ENCODE results near the gene PRDX5. TPM values are rescaled to one million over a fixed set of nuclear protein-coding genes. Genes with fewer than 3 reads are reported as not detected.

PRDX5 gene
- total RNA-seq, 1 experiment from 2014 or later: 228 TPM

DNA sequence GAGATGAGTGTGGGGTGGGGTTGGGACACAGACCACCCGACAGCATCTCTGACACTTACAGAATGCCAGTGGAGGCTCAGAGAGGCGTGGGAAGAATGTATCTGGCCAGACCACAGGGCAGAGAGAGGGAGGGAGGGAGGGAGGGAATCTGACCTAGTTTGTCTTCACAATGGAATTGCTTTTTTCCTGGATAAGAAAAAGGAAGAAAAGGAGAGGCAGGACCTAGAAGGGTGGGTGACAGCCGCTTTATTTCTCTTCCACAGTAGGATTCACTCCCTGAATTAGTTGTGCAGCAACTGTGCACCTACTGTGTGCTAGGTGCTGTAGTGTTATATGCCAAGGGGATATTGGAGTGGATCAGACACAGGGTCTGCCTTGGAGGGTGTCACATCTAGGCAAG is 23.1 kb upstream of the PRDX5 start:
- no peak for DNase-seq
- no peak overlapping the region for H3K56ac ChIP-seq (ENCODE audit: insufficient read length, low read depth, low read length)
- H4K20me1 ChIP-seq (ENCODE audit: control insufficient read depth, insufficient read depth, insufficient read length): no peaks in the 10 kb centered on the region
- H4K8ac ChIP-seq (replicated peaks; ENCODE audit: insufficient read length, low read depth, low read length): no peak overlapping the region
- H3K18ac ChIP-seq (ENCODE audit: insufficient read length, low read depth, low read length): no peak overlapping the region
- Mint-ChIP-seq H3K9me3 (peaks cover 0 to 3% of the 10 kb centered on the region in 2 experiments; a peak in 3 of 5 replicates), H3K36me3 (ENCODE audit: insufficient read depth in 1 of 3, low read depth in 3 of 3) (peaks cover 0 to 2% (median 0%) of the 10 kb centered on the region in 3 experiments; a peak in 2 of 7 replicates), H3K4me1 (peaks cover 5 to 22% of the 10 kb centered on the region in 2 experiments), H3K27ac (no peak overlapping the region), H3K27me3 (ENCODE audit: low read depth) (peaks cover 93% of the 10 kb centered on the region), H3K4me3 (no peak overlapping the region)
- H2AFZ ChIP-seq (ENCODE audit: low read length): no peak overlapping the region
- H2BK120ac ChIP-seq (ENCODE audit: low read depth, low read length, poor library complexity, severe bottlenecking): no peak overlapping the region
- TF ChIP-seq, protein P1, sequence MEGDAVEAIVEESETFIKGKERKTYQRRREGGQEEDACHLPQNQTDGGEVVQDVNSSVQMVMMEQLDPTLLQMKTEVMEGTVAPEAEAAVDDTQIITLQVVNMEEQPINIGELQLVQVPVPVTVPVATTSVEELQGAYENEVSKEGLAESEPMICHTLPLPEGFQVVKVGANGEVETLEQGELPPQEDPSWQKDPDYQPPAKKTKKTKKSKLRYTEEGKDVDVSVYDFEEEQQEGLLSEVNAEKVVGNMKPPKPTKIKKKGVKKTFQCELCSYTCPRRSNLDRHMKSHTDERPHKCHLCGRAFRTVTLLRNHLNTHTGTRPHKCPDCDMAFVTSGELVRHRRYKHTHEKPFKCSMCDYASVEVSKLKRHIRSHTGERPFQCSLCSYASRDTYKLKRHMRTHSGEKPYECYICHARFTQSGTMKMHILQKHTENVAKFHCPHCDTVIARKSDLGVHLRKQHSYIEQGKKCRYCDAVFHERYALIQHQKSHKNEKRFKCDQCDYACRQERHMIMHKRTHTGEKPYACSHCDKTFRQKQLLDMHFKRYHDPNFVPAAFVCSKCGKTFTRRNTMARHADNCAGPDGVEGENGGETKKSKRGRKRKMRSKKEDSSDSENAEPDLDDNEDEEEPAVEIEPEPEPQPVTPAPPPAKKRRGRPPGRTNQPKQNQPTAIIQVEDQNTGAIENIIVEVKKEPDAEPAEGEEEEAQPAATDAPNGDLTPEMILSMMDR (conservative IDR thresholded peaks at IDR 0.05): no peak
- no peak overlapping the region for H3K4me2 ChIP-seq (ENCODE audit: insufficient read depth, insufficient read length, low read length)
- H3K23me2 ChIP-seq (ENCODE audit: insufficient read length, low read depth, low read length, poor library complexity, severe bottlenecking): peaks cover 9% of the 10 kb centered on the region
- no peak overlapping the region for H4K91ac ChIP-seq (ENCODE audit: insufficient read length, low read depth, low read length)
- H2BK15ac ChIP-seq (ENCODE audit: low read depth, low read length): no peak overlapping the region
- WGBS (ENCODE audit: extremely low coverage, insufficient read length, low lambda C conversion rate): no CpG with 5 or more reads among the region's 3 CpGs
- no peak overlapping the region for H2BK5ac ChIP-seq (ENCODE audit: insufficient read length, low read length)
- no peaks in the 10 kb centered on the region for H3K79me1 ChIP-seq (ENCODE audit: insufficient read depth, low read depth, low read length, poor library complexity, severe bottlenecking)
- H3T11ph ChIP-seq (ENCODE audit: low read length): no peak overlapping the region
- H4K5ac ChIP-seq (ENCODE audit: insufficient read length, low read depth, low read length): no peak overlapping the region
- H3K23ac ChIP-seq (ENCODE audit: insufficient read length, low read depth, low read length): no peak overlapping the region
- no peak overlapping the region for H2AK5ac ChIP-seq (ENCODE audit: insufficient read length, low read length)
- H3K27me3 ChIP-seq (ENCODE audit: insufficient read depth, low read length): peaks cover 92% of the 10 kb centered on the region
- H3K79me2 ChIP-seq (ENCODE audit: insufficient read depth, low read length): no peaks in the 10 kb centered on the region
- no peaks in the 10 kb centered on the region for H3K9me3 ChIP-seq (ENCODE audit: control insufficient read depth, low read depth, low read length)
- H3K9ac ChIP-seq (ENCODE audit: extremely low read depth, insufficient read length, low read length): no peak overlapping the region
- H3K4ac ChIP-seq (ENCODE audit: low read depth, low read length): no peak overlapping the region
- no peak overlapping the region for H2BK20ac ChIP-seq (ENCODE audit: low read depth, low read length, poor library complexity, severe bottlenecking)
- no peak overlapping the region for H2BK12ac ChIP-seq (ENCODE audit: insufficient read length, low read depth, low read length)
- no peak overlapping the region for H3K14ac ChIP-seq (ENCODE audit: insufficient read depth, low read length)
- no peaks in the 10 kb centered on the region for H3K4me1 ChIP-seq (ENCODE audit: insufficient read depth, low read length)
- H3K27ac ChIP-seq (ENCODE audit: insufficient read length, low read depth, low read length): no peak overlapping the region
